Stimulated activated CD4-positive, alpha-beta T cell treated with anti-CD3 and anti-CD28 coated beads, Interleukin-1b, Interleukin-23, amount 100 ng/mL, for 4 hours (primary cell): Measurements from ENCODE around the gene FMO3.

Source experiments
- DNase-seq, 2 donors: peaks; one replicate each; pipeline ENCODE4 v3.0.0-alpha.2; 2020; ENCODE audit warnings: low read depth in 2 of 2

Gene FMO3

GRCh38 chr1:171159148-171159547 is 68.4 kb downstream of the FMO3 start:
- no peak for DNase-seq

GRCh38 chr1:171160211-171160610 is 69.5 kb downstream of the FMO3 start:
- DNase-seq: no peak

GRCh38 chr1:171160639-171161354 is 70.1 kb downstream of the FMO3 start:
- DNase-seq: no peak

- DNase-seq: no peak
These were observed 70.7 kb downstream of the FMO3 start for GRCh38 chr1:171161431-171161830.

GRCh38 chr1:171166361-171166760 is 75.7 kb downstream of the FMO3 start:
- DNase-seq: no peak
